Kidney epithelial cell (primary cell): ENCODE measurements around the gene SPEM2. TPM values are rescaled to one million over a fixed set of nuclear protein-coding genes. Genes with fewer than 3 reads are reported as not detected.

Experiments
- DNase-seq: peaks from one replicate; pipeline ENCODE4 v3.0.0-alpha.2; 2010; ENCODE audit warnings: low read depth
- H3K27me3 ChIP-seq: 2 replicates; pipeline ENCODE4 v1.6.0; 2011; ENCODE audit warnings: low read length; ENCODE audit not compliant: control insufficient read depth, insufficient read depth
- H3K36me3 ChIP-seq: 2 replicates; pipeline ENCODE4 v1.5.1; 2011; ENCODE audit warnings: low read length; ENCODE audit not compliant: control insufficient read depth, insufficient read depth
- H3K4me3 ChIP-seq: 2 replicates; pipeline ENCODE4 v1.5.1; 2011; ENCODE audit warnings: low read depth, mild to moderate bottlenecking, control low read depth, low read length
- CTCF ChIP-seq: IDR thresholded peaks from 2 replicates; pipeline ENCODE4 v1.5.1; 2011; ENCODE audit warnings: mild to moderate bottlenecking, moderate library complexity, low read length, control low read depth, inconsistent platforms; ENCODE audit not compliant: insufficient read depth, poor library complexity, severe bottlenecking
- total RNA-seq: library from RNA; depleted of rRNA; stranded (reverse); fragments of >200 nt; gene quantifications from 2 replicates; pipeline ENCODE4 v1.2.3, GENCODE V29; 2015

SPEM2 gene
- total RNA-seq, 1 donor from 2014 or later, result not detected

- no peak for DNase-seq
- Histone ChIP-seq H3K4me3 (peak overlapping the region; percentile 73), H3K27me3 (peaks cover 2% of the 10 kb centered on the region), H3K36me3 (no peaks in the 10 kb centered on the region)
- peak; percentile 64 for TF ChIP-seq CTCF
Measured at GRCh38 chr17:7436556-7437368, 11.3 kb downstream of the SPEM2 start.

GRCh38 chr17:7437369-7437863, 12.0 kb downstream of the SPEM2 start:
- H3K4me3 ChIP-seq, result peak overlapping the region; percentile 28
- peaks cover 2% of the 10 kb centered on the region for H3K27me3 ChIP-seq
- no peaks in the 10 kb centered on the region for H3K36me3 ChIP-seq
- no peak for TF ChIP-seq CTCF
- no peak for DNase-seq

DNA sequence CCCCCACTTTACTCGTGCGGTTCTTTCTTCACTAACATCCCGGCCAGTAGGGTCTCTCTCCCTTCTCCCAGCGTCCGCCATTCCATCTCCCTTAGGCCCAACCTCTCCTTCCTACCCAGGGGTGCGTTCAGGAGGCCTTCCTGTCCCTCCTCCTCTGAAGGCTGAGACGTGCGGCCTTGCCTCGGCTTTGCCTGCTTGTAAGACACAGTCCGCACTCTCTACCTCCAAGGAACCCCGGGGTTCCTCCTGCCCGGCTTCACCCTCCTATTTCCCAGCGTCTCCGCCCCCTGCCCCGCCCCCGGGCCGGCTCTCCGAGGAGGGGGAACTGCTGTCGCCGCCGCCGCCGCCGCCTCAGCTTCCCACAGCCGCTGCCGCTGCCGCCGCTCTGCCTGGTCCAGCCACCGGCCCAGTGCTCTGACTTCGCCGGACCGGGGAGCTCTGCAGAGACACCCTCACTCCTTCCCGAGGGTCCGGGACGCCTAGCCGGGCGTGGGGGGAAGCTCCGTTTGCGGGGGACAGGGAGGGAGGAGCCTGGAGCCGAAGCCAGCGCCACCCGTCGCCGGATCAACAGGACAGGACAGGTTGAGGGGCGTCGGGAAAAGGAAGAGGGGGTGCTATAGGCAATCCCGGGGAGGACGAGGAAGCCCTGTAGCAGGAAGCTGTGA, 12.7 kb downstream of the SPEM2 start:
- Histone ChIP-seq H3K27me3 (peaks cover 2% of the 10 kb centered on the region), H3K36me3 (no peaks in the 10 kb centered on the region), H3K4me3 (peak overlapping the region; percentile 39)
- DNase-seq, result no peak
- no peak for TF ChIP-seq CTCF

DNA sequence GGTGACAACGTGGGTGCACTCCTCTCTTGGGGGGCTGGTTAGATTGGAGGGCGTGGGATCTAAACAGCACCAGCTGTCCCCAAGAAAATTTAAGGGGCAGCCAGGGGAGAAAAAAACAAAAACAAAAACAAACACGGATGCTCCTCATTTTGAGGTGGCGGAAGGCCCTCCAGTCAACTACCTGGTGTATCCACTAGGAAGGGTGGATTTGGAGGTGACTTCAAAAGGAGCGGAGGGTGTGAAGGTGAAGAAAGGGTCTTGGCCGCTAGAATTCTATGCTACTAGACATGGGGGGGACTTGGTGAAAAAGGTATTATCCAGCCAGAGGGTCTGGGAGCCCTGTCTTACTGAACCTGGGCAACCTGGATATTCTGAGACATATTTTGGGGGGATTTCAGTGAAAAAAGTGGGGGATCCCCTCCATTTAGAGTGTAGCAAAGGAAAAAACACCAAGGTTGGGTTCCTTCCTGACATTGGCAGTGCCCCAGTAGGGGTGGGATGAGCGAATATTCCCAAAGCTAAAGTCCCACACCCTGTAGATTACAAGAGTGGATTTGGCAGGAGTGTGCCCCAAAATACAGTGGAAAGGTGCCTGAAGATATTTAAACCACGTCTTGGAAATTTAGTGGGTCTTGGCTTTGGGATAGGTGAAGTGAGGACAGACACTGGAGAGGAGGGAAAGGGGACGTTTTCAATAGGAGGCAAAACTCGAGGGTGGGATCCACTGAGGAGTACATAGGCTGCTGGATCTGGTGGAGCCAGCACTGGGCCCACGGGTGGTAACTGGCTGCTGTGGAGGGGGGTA, 13.4 kb downstream of the SPEM2 start:
- peaks cover 2% of the 10 kb centered on the region for H3K27me3 ChIP-seq
- TF ChIP-seq CTCF, result no peak
- H3K4me3 ChIP-seq, result peak overlapping the region; percentile 51
- DNase-seq, result no peak
- H3K36me3 ChIP-seq, result no peaks in the 10 kb centered on the region

GRCh38 chr17:7439462-7440112, 14.2 kb downstream of the SPEM2 start, which contains the start of gene FGF11:
Gene FGF11 (plus strand): TSS chr17:7439512. CDS start chr17:7439621, 109 bp downstream.
- peak within 1 kb of the TSS; percentile 51 for H3K4me3 ChIP-seq
- H3K36me3 ChIP-seq, result no peaks in the 10 kb centered on the region
- DNase-seq, result no peak
- TF ChIP-seq CTCF, result no peak
- peaks cover 2% of the 10 kb centered on the region for H3K27me3 ChIP-seq
